Measurements from ENCODE around the gene NTNG1.

DNA sequence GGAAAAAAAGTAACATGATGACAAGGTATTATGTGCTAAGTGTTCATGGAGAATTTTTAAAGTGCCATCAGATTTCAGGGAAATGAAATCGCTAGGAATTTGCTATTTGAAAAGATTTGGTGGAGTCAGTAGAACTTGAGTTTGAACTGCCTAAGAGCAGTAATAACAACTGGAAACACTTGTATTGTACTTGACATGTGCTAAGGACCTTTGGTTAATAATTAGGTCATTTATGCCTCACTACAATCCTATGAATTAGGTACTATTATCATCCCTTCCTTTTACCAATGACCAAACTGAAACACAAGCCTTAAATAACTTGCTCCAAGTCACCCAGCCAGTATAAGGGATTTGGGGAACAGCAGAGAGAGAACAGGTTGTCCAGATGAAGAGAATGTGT, 133.4 kb downstream of the NTNG1 start:
- TF ChIP-seq POLR2A (IDR thresholded peaks at IDR 0.05; ENCODE audit: low read depth, low read length) (no peak), POLR2AphosphoS5 (IDR thresholded peaks at IDR 0.05; ENCODE audit: low read depth, low read length) (no peak)
